ENCODE results near the gene AP3M1. TPM values are rescaled to one million over a fixed set of nuclear protein-coding genes. Genes with fewer than 3 reads are reported as not detected.
"Not testable (repeated sequence)": the region's sequence is repeated elsewhere in the genome, so short reads cannot be mapped to it uniquely, and the experiment has no call there.

The AP3M1 gene
- total RNA-seq (10 to 100 TPM; 23.3 to 29.5 (median 27.4) TPM), polyA plus RNA-seq (12.6 TPM)
- long read RNA-seq, donor 1, full-length matches to known transcripts = 44 of 51 reads
- long read RNA-seq, donor 1, partial matches to known transcripts = 2 of 51 reads
- long read RNA-seq, donor 1, other reads (novel, unspliced or antisense) = 5 of 51 reads
- long read RNA-seq, donor 2, full-length matches to known transcripts = 18 of 22 reads
- long read RNA-seq, donor 2, partial matches to known transcripts = 1 of 22 reads
- long read RNA-seq, donor 2, other reads (novel, unspliced or antisense) = 3 of 22 reads
- long read RNA-seq, donor 3, full-length matches to known transcripts = 109 of 131 reads
- long read RNA-seq, donor 3, partial matches to known transcripts = 5 of 131 reads
- long read RNA-seq, donor 3, other reads (novel, unspliced or antisense) = 17 of 131 reads
- long read RNA-seq, donor 4, full-length matches to known transcripts = 19 of 23 reads
- long read RNA-seq, donor 4, partial matches to known transcripts = 0 of 23 reads
- long read RNA-seq, donor 4, other reads (novel, unspliced or antisense) = 4 of 23 reads

GRCh38 chr10:74150204-74150989 is at the start of gene AP3M1:
TSS of gene AP3M1 (minus strand) at chr10:74150828. CDS start at chr10:74138379, 12,449 bp downstream.
- ATAC-seq = peak; percentile 73 to 76
- no peaks in the 10 kb centered on the region for H3K27me3 ChIP-seq (ENCODE audit: control insufficient read depth, insufficient read depth)
- DNase-seq = peak; percentile 84 to 92 (median 90)
- intact Hi-C loops (cut with DNase I) = no loop called here
- peak within 1 kb of the TSS; percentile 72 for H3K4me3 ChIP-seq (ENCODE audit: low read length)
- H3K4me1 ChIP-seq (ENCODE audit: control insufficient read depth, insufficient read depth, low read length) = no peaks in the 10 kb centered on the region
- no peaks in the 10 kb centered on the region for H3K9me3 ChIP-seq (ENCODE audit: control insufficient read depth, low read length)
- WGBS = under 1% methylated on average over 32 of the region's 32 CpGs
- H3K27ac ChIP-seq (ENCODE audit: low read length) = peak within 1 kb of the TSS; percentile 93

- Histone ChIP-seq H3K4me3 (ENCODE audit: low read length) (no peak overlapping the region), H3K27me3 (ENCODE audit: control insufficient read depth, insufficient read depth) (no peaks in the 10 kb centered on the region), H3K4me1 (ENCODE audit: control insufficient read depth, insufficient read depth, low read length) (no peaks in the 10 kb centered on the region), H3K27ac (ENCODE audit: low read length) (no peak overlapping the region), H3K9me3 (ENCODE audit: control insufficient read depth, low read length) (no peaks in the 10 kb centered on the region)
- DNase-seq (no peak), ATAC-seq (no peak)
- WGBS = 97% methylated on average over 4 of the region's 4 CpGs
- intact Hi-C loops (cut with DNase I) = no loop called here
These were observed 48.7 kb upstream of the AP3M1 start for GRCh38 chr10:74199315-74199714.

- Histone ChIP-seq H3K27me3 (ENCODE audit: control insufficient read depth, insufficient read depth) (no peaks in the 10 kb centered on the region), H3K27ac (ENCODE audit: low read length) (no peak overlapping the region), H3K4me1 (ENCODE audit: control insufficient read depth, insufficient read depth, low read length) (peaks cover 5% of the 10 kb centered on the region), H3K9me3 (ENCODE audit: control insufficient read depth, low read length) (no peaks in the 10 kb centered on the region), H3K4me3 (ENCODE audit: low read length) (no peak overlapping the region)
- 62% methylated on average over 3 of the region's 3 CpGs for WGBS
- intact Hi-C loops (cut with DNase I) = no loop called here
- ATAC-seq (no peak), DNase-seq (no peak)
These were observed 44.4 kb upstream of the AP3M1 start for GRCh38 chr10:74194999-74195398.

- Histone ChIP-seq H3K4me3 (ENCODE audit: low read length) (no peak overlapping the region), H3K27me3 (ENCODE audit: control insufficient read depth, insufficient read depth) (no peaks in the 10 kb centered on the region), H3K9me3 (ENCODE audit: control insufficient read depth, low read length) (no peaks in the 10 kb centered on the region), H3K27ac (ENCODE audit: low read length) (no peak overlapping the region), H3K4me1 (ENCODE audit: control insufficient read depth, insufficient read depth, low read length) (peaks cover 5% of the 10 kb centered on the region)
- 66% methylated on average over 3 of the region's 3 CpGs for WGBS
- intact Hi-C loops (cut with DNase I) = no loop called here
- no peak for ATAC-seq
- no peak for DNase-seq
These were observed 43.9 kb upstream of the AP3M1 start for GRCh38 chr10:74194545-74194944.

GRCh38 chr10:74190494-74190893 is 39.9 kb upstream of the AP3M1 start:
- no peak for DNase-seq
- Histone ChIP-seq H3K9me3 (ENCODE audit: control insufficient read depth, low read length) (no peaks in the 10 kb centered on the region), H3K27me3 (ENCODE audit: control insufficient read depth, insufficient read depth) (no peaks in the 10 kb centered on the region), H3K4me1 (ENCODE audit: control insufficient read depth, insufficient read depth, low read length) (peaks cover 5% of the 10 kb centered on the region), H3K27ac (ENCODE audit: low read length) (peak overlapping the region; percentile 37), H3K4me3 (ENCODE audit: low read length) (no peak overlapping the region)
- peak in 1 of 2 donors; percentile 31 for ATAC-seq
- intact Hi-C loops (cut with DNase I) = no loop called here

GRCh38 chr10:74189999-74190421 is 39.4 kb upstream of the AP3M1 start:
- H3K4me3 ChIP-seq (ENCODE audit: low read length) = no peak overlapping the region

GRCh38 chr10:74188617-74189016 is 38.0 kb upstream of the AP3M1 start:
- H3K27ac ChIP-seq (ENCODE audit: low read length); intact Hi-C loops (cut with DNase I): not testable (repeated sequence)

More at GRCh38 chr10:74189999-74190421, 39.4 kb upstream of the AP3M1 start:
- ATAC-seq (peak in 1 of 2 donors; percentile 66), DNase-seq (no peak)
- Histone ChIP-seq H3K27ac (ENCODE audit: low read length) (peak overlapping the region; percentile 1), H3K4me1 (ENCODE audit: control insufficient read depth, insufficient read depth, low read length) (peaks cover 5% of the 10 kb centered on the region), H3K9me3 (ENCODE audit: control insufficient read depth, low read length) (no peaks in the 10 kb centered on the region), H3K27me3 (ENCODE audit: control insufficient read depth, insufficient read depth) (no peaks in the 10 kb centered on the region)
- 38% methylated on average over 3 of the region's 3 CpGs for WGBS
- intact Hi-C loops (cut with DNase I) = no loop called here

GRCh38 chr10:74187237-74187636 is 36.6 kb upstream of the AP3M1 start:
- Histone ChIP-seq H3K4me1 (ENCODE audit: control insufficient read depth, insufficient read depth, low read length) (peaks cover 5% of the 10 kb centered on the region), H3K27me3 (ENCODE audit: control insufficient read depth, insufficient read depth) (no peaks in the 10 kb centered on the region), H3K9me3 (ENCODE audit: control insufficient read depth, low read length) (no peaks in the 10 kb centered on the region), H3K27ac (ENCODE audit: low read length) (no peak overlapping the region), H3K4me3 (ENCODE audit: low read length) (no peak overlapping the region)
- intact Hi-C loops (cut with DNase I) = no loop called here
- ATAC-seq (no peak), DNase-seq (no peak)
- 86% methylated on average over 1 of the region's 1 CpG for WGBS

More at GRCh38 chr10:74188617-74189016, 38.0 kb upstream of the AP3M1 start:
- DNase-seq; ATAC-seq; H3K4me1 ChIP-seq (ENCODE audit: control insufficient read depth, insufficient read depth, low read length); H3K9me3 ChIP-seq (ENCODE audit: control insufficient read depth, low read length); H3K27me3 ChIP-seq (ENCODE audit: control insufficient read depth, insufficient read depth); H3K4me3 ChIP-seq (ENCODE audit: low read length): not testable (repeated sequence)
- WGBS = 98% methylated on average over 13 of the region's 13 CpGs

GRCh38 chr10:74186678-74187077 is 36.0 kb upstream of the AP3M1 start:
- Histone ChIP-seq H3K4me3 (ENCODE audit: low read length) (no peak overlapping the region), H3K27ac (ENCODE audit: low read length) (no peak overlapping the region), H3K27me3 (ENCODE audit: control insufficient read depth, insufficient read depth) (no peaks in the 10 kb centered on the region), H3K4me1 (ENCODE audit: control insufficient read depth, insufficient read depth, low read length) (peaks cover 5% of the 10 kb centered on the region), H3K9me3 (ENCODE audit: control insufficient read depth, low read length) (no peaks in the 10 kb centered on the region)
- intact Hi-C loops (cut with DNase I) = no loop called here
- ATAC-seq (no peak), DNase-seq (no peak)

- intact Hi-C loops (cut with DNase I) = no loop called here
- Histone ChIP-seq H3K27me3 (ENCODE audit: control insufficient read depth, insufficient read depth) (no peaks in the 10 kb centered on the region), H3K4me3 (ENCODE audit: low read length) (no peak overlapping the region), H3K4me1 (ENCODE audit: control insufficient read depth, insufficient read depth, low read length) (no peaks in the 10 kb centered on the region), H3K9me3 (ENCODE audit: control insufficient read depth, low read length) (no peaks in the 10 kb centered on the region), H3K27ac (ENCODE audit: low read length) (no peak overlapping the region)
- 89% methylated on average over 2 of the region's 2 CpGs for WGBS
- no peak for DNase-seq
- no peak for ATAC-seq
These were observed 28.6 kb upstream of the AP3M1 start for GRCh38 chr10:74179111-74179710.
